ENCODE data around the gene SFTA2. TPM values are rescaled to one million over a fixed set of nuclear protein-coding genes. Genes with fewer than 3 reads are reported as not detected.
A peak's percentile ranks its signal among the peaks of the same experiment; 100 is the strongest.

The SFTA2 gene
- total RNA-seq, 2 experiments from 2014 or later: not detected

- Mint-ChIP-seq H3K36me3 (ENCODE audit: low read depth) (no peaks in the 10 kb centered on the region), H3K27ac (no peak overlapping the region), H3K4me1 (ENCODE audit: low read depth) (peaks cover 26% of the 10 kb centered on the region), H3K9me3 (ENCODE audit: insufficient read depth) (no peaks in the 10 kb centered on the region), H3K27me3 (ENCODE audit: low read depth) (peaks cover 51% of the 10 kb centered on the region), H3K4me3 (no peak overlapping the region)
- ChIA-PET CTCF (interaction anchor here (0.7 kb wide), 1 partner anchor 126 kb away, joined by 3 read pairs; no protein-coding TSS in a partner anchor), POLR2A (no interaction called here)
- DNase-seq: no peak
- no peak for ATAC-seq
These were observed 29.1 kb upstream of the SFTA2 start for GRCh38 chr6:30960907-30961673.

DNA sequence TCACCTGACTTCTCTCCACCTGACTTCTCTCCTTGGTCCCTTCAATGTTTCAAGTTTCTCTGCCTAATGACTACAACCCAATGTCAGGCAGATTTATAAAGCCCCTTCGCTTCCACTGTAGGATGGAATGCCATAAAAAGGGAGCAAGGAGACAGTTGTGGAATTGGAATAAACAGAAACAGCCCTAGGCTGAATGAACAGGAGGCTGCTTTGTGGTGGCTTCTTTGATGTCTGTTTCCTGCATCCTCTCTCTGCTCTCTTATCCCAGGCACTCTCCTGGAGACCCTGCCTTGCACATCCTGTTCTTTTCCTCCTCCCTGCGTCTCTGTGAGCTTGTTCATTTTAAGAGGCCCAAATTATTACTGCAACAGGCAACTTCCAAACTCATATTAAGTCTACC is 25.7 kb upstream of the SFTA2 start:
- Mint-ChIP-seq H3K4me1 (ENCODE audit: low read depth) (peaks cover 9% of the 10 kb centered on the region), H3K27ac (no peak overlapping the region), H3K4me3 (no peak overlapping the region), H3K9me3 (ENCODE audit: insufficient read depth) (no peaks in the 10 kb centered on the region), H3K27me3 (ENCODE audit: low read depth) (peaks cover 50% of the 10 kb centered on the region), H3K36me3 (ENCODE audit: low read depth) (no peaks in the 10 kb centered on the region)
- ATAC-seq: no peak
- CTCF ChIA-PET: interaction anchor here (0.9 to 1.1 kb wide), 2 partner anchors 42 to 130 kb away, joined by 3 read pairs; no protein-coding TSS in a partner anchor
- DNase-seq: no peak
- POLR2A ChIA-PET: no interaction called here

DNA sequence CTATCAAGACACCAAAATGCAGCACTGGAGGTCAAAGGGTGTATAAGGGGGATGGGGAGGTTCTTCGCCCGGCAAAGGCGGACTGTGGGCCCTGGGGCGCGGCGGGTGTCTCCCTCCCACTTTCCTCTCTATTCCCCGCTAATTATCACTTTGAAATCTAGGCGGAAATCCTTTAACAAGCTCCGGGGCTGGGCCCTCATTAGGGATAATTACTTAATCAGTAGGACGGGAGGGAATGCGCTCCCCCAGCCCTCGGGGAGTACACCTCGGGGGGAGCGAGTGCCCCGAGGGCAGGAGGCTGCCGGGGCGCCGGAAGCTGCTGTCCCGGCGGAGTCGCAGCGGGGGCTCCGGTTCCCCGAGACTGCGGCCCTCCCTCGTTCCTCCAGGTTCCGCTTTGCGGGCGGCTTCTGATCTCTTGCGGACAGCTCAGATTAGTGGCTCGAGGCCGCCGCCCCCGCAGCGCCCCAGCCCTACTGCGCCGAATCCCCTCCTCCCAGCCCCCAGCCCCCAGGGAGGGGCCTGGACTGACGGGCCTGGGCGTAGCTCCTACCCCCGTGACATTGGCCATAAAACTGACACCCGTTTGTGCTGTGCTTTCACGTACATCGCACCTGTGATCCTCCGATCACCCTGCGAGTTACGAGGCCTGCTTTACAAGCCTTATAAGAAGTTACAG is 23.5 kb upstream of the SFTA2 start:
- Mint-ChIP-seq H3K36me3 (ENCODE audit: low read depth) (no peaks in the 10 kb centered on the region), H3K27ac (no peak overlapping the region), H3K9me3 (ENCODE audit: insufficient read depth) (no peaks in the 10 kb centered on the region), H3K4me3 (peak overlapping the region; percentile 58), H3K27me3 (ENCODE audit: low read depth) (peaks cover 67% of the 10 kb centered on the region), H3K4me1 (ENCODE audit: low read depth) (peaks cover 9% of the 10 kb centered on the region)
- peak; percentile 92 for ATAC-seq
- ChIA-PET CTCF (interaction anchor here (0.9 to 1.8 kb wide), 4 partner anchors 8 to 132 kb away, joined by 3 to 8 read pairs (median 5); no protein-coding TSS in a partner anchor), POLR2A (interaction anchor here (0.7 to 1.0 kb wide), 3 partner anchors 9 to 212 kb away, joined by 3 to 4 read pairs (median 4); partner anchors contain the start of gene VARS2)
- peak; percentile 69 for DNase-seq

- no peak overlapping the region for H3K27ac Mint-ChIP-seq
- H3K36me3 Mint-ChIP-seq (ENCODE audit: low read depth): no peaks in the 10 kb centered on the region
- H3K4me1 Mint-ChIP-seq (ENCODE audit: low read depth): peaks cover 9% of the 10 kb centered on the region
- H3K9me3 Mint-ChIP-seq (ENCODE audit: insufficient read depth): no peaks in the 10 kb centered on the region
- DNase-seq: no peak
- ATAC-seq: no peak
- peaks cover 69% of the 10 kb centered on the region for H3K27me3 Mint-ChIP-seq (ENCODE audit: low read depth)
- H3K4me3 Mint-ChIP-seq: peak overlapping the region; percentile 58
- ChIA-PET POLR2A (interaction anchor here (0.7 to 1.0 kb wide), 3 partner anchors 10 to 212 kb away, joined by 3 to 4 read pairs (median 4); partner anchors contain the start of gene VARS2), CTCF (interaction anchor here (0.9 to 1.8 kb wide), 4 partner anchors 8 to 133 kb away, joined by 3 to 8 read pairs (median 5); no protein-coding TSS in a partner anchor)
These were observed 22.8 kb upstream of the SFTA2 start for GRCh38 chr6:30954631-30955366.

DNA sequence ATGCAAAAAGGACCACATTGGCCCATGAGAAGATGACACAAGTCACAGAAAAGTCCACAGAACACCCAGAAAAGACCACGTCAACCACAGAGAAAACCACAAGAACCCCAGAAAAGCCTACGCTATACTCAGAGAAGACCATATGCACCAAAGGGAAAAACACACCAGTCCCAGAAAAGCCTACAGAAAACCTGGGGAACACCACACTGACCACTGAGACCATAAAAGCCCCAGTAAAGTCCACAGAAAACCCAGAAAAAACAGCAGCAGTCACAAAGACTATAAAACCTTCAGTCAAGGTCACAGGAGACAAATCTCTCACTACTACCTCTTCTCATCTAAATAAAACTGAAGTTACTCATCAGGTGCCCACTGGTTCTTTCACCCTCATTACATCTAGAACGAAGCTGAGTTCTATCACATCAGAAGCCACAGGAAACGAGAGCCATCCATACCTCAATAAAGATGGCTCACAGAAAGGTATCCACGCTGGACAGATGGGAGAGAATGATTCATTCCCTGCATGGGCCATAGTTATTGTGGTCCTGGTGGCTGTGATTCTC is 20.0 kb upstream of the SFTA2 start:
- ATAC-seq: no peak
- CTCF ChIA-PET: no interaction called here

GRCh38 chr6:30948811-30949210 is 16.8 kb upstream of the SFTA2 start:
- CTCF ChIA-PET: no interaction called here
- POLR2A ChIA-PET: no interaction called here
- Mint-ChIP-seq H3K4me3 (no peak overlapping the region), H3K27me3 (ENCODE audit: low read depth) (peaks cover 64% of the 10 kb centered on the region), H3K36me3 (ENCODE audit: low read depth) (no peaks in the 10 kb centered on the region), H3K9me3 (ENCODE audit: insufficient read depth) (no peaks in the 10 kb centered on the region), H3K4me1 (ENCODE audit: low read depth) (no peaks in the 10 kb centered on the region), H3K27ac (no peak overlapping the region)
- DNase-seq (no peak), ATAC-seq (no peak)

More for the DNA sequence above, 20.0 kb upstream of the SFTA2 start:
- Mint-ChIP-seq H3K36me3 (ENCODE audit: low read depth) (no peaks in the 10 kb centered on the region), H3K9me3 (ENCODE audit: insufficient read depth) (no peaks in the 10 kb centered on the region), H3K4me3 (no peak overlapping the region), H3K4me1 (ENCODE audit: low read depth) (peaks cover 9% of the 10 kb centered on the region), H3K27me3 (ENCODE audit: low read depth) (peaks cover 70% of the 10 kb centered on the region), H3K27ac (no peak overlapping the region)
- POLR2A ChIA-PET: no interaction called here
- no peak for DNase-seq

GRCh38 chr6:30947231-30947630 is 15.3 kb upstream of the SFTA2 start:
- POLR2A ChIA-PET: no interaction called here
- peaks cover 64% of the 10 kb centered on the region for H3K27me3 Mint-ChIP-seq (ENCODE audit: low read depth)
- ATAC-seq (no peak), DNase-seq (no peak)
- CTCF ChIA-PET: interaction anchor here (1.0 to 1.4 kb wide), 2 partner anchors 8 to 140 kb away, joined by 3 to 4 read pairs; no protein-coding TSS in a partner anchor
- H3K27ac Mint-ChIP-seq: no peak overlapping the region
- H3K4me3 Mint-ChIP-seq: no peak overlapping the region
- H3K9me3 Mint-ChIP-seq (ENCODE audit: insufficient read depth): no peaks in the 10 kb centered on the region
- H3K4me1 Mint-ChIP-seq (ENCODE audit: low read depth): no peaks in the 10 kb centered on the region
- H3K36me3 Mint-ChIP-seq (ENCODE audit: low read depth): no peaks in the 10 kb centered on the region

GRCh38 chr6:30945281-30945680 is 13.3 kb upstream of the SFTA2 start:
- DNase-seq: no peak
- POLR2A ChIA-PET: no interaction called here
- Mint-ChIP-seq H3K4me1 (ENCODE audit: low read depth) (no peaks in the 10 kb centered on the region), H3K27ac (no peak overlapping the region), H3K27me3 (ENCODE audit: low read depth) (peaks cover 57% of the 10 kb centered on the region), H3K4me3 (no peak overlapping the region), H3K36me3 (ENCODE audit: low read depth) (no peaks in the 10 kb centered on the region), H3K9me3 (ENCODE audit: insufficient read depth) (no peaks in the 10 kb centered on the region)
- CTCF ChIA-PET: no interaction called here
- ATAC-seq: no peak

- Mint-ChIP-seq H3K36me3 (ENCODE audit: low read depth) (no peaks in the 10 kb centered on the region), H3K4me1 (ENCODE audit: low read depth) (no peaks in the 10 kb centered on the region), H3K27ac (no peak overlapping the region), H3K27me3 (ENCODE audit: low read depth) (peaks cover 46% of the 10 kb centered on the region), H3K9me3 (ENCODE audit: insufficient read depth) (no peaks in the 10 kb centered on the region), H3K4me3 (no peak overlapping the region)
- ATAC-seq (no peak), DNase-seq (no peak)
- ChIA-PET CTCF (interaction anchor here (1.5 to 1.6 kb wide), 2 partner anchors 21 to 95 kb away, joined by 3 read pairs; no protein-coding TSS in a partner anchor), POLR2A (no interaction called here)
These were observed 12.1 kb upstream of the SFTA2 start for GRCh38 chr6:30944051-30944450.

- ATAC-seq (no peak), DNase-seq (no peak)
- Mint-ChIP-seq H3K27me3 (ENCODE audit: low read depth) (peaks cover 43% of the 10 kb centered on the region), H3K27ac (no peak overlapping the region), H3K36me3 (ENCODE audit: low read depth) (no peaks in the 10 kb centered on the region), H3K4me1 (ENCODE audit: low read depth) (no peaks in the 10 kb centered on the region), H3K9me3 (ENCODE audit: insufficient read depth) (no peaks in the 10 kb centered on the region), H3K4me3 (no peak overlapping the region)
- ChIA-PET POLR2A (no interaction called here), CTCF (interaction anchor here (0.8 to 1.6 kb wide), 6 partner anchors 22 to 145 kb away, joined by 3 to 6 read pairs (median 3); no protein-coding TSS in a partner anchor)
These were observed 10.5 kb upstream of the SFTA2 start for GRCh38 chr6:30942338-30943060.

Data from activated CD8-positive, alpha-beta T cell treated with anti-CD3 and anti-CD28 coated beads, Interleukin-2, amount 10 ng/mL, durations not matched to agents 7 days and 5 days (primary cell).